Kidney (tissue), 14 donors: ENCODE data around the gene ARHGAP30. TPM values are rescaled to one million over a fixed set of nuclear protein-coding genes. Genes with fewer than 3 reads are reported as not detected.

Experiments
- DNase-seq, 5 donors: peaks; one replicate each; pipeline ENCODE4 v3.0.0-alpha.2; 2013 to 2020
- FAIRE-seq: peaks from 2 replicates; lab custom pipeline; 2012; peaks lifted over from hg19 to GRCh38; lab: Jason Lieb, UNC
- H3K27ac ChIP-seq, 2 donors: one replicate each; pipeline ENCODE4 v1.7.0; 2013; ENCODE audit warnings: low read depth in 2 of 2, low read length in 2 of 2, inconsistent platforms in 1 of 2
- H3K27me3 ChIP-seq: one replicate; pipeline ENCODE4 v1.7.1; 2013; ENCODE audit warnings: low read length, inconsistent platforms; ENCODE audit not compliant: control insufficient read depth, insufficient read depth
- H3K36me3 ChIP-seq, 3 donors: one replicate each; pipeline versions ENCODE4 v1.7.0 to v1.7.1; 2013; ENCODE audit warnings: low read length in 3 of 3, control low read depth in 1 of 3, inconsistent platforms in 1 of 3; ENCODE audit not compliant: insufficient read depth in 3 of 3, control insufficient read depth in 2 of 3
- H3K4me1 ChIP-seq, 3 donors: one replicate each; pipeline versions ENCODE4 v1.7.0 to v1.7.1; 2013; ENCODE audit warnings: low read length in 3 of 3, inconsistent platforms in 1 of 3, low read depth in 1 of 3; ENCODE audit not compliant: control insufficient read depth in 2 of 3, insufficient read depth in 2 of 3
- H3K4me3 ChIP-seq, 3 donors: one replicate each; pipeline versions ENCODE4 v1.7.0 to v1.8.1; 2013; ENCODE audit warnings: low read length in 3 of 3, control low read depth in 1 of 3, inconsistent platforms in 1 of 3
- H3K9ac ChIP-seq, 3 donors: one replicate each; pipeline versions ENCODE4 v1.7.0 to v1.7.1; 2013; ENCODE audit warnings: low read length in 3 of 3, control low read depth in 1 of 3, inconsistent platforms in 1 of 3
- H3K9me3 ChIP-seq, 3 donors: one replicate each; pipeline versions ENCODE4 v1.7.0 to v1.7.1; 2013; ENCODE audit warnings: low read length in 3 of 3, control low read depth in 1 of 3, inconsistent platforms in 1 of 3; ENCODE audit not compliant: control insufficient read depth in 2 of 3, insufficient read depth in 1 of 3
- intact Hi-C: fragments of 100-400 bp; cut with DNase I; formaldehyde crosslinking; loops from one replicate; pipeline ENCODE4 v1.11.1; 2022
- polyA plus RNA-seq: library from polyadenylated mRNA; stranded (reverse); fragments of 350-450 nt; fragmentation: Illumina TruSeq; extraction: RNeasy Lipid Tissue Mini Kit (QIAGEN cat#74804); gene quantifications from one replicate; pipeline ENCODE4 v1.2.3, GENCODE V29; 2014; ENCODE audit warnings: low read depth, low replicate concordance; ENCODE audit not compliant: insufficient read depth
- total RNA-seq: library from RNA; stranded (reverse); fragmentation: NEBNext Ultra II Directional; extraction: Animal tissue kit (Norgen Biotek cat#: 25700); gene quantifications from one replicate; pipeline ENCODE4 v1.2.1, GENCODE V29; 2021
- TF ChIP-seq, protein P1 (sequence below): IDR thresholded peaks from 3 replicates; pipeline ENCODE4 v1.5.1; 2012; ENCODE audit warnings: mild to moderate bottlenecking, moderate library complexity, borderline replicate concordance; ENCODE audit not compliant: insufficient read depth; ENCODE audit errors: extremely low read depth
- donor health status: control.
- donor health status: control.
- donor health status: control.
- donor health status: control.
- donor health status: control.
- donor health status: DM: yes; HTN: yes; CAD: no.
- donor health status: Normal renal cell carcinoma (clear cell type).

Gene ARHGAP30
- total and polyA plus RNA-seq, 2 donors from 2014 or later: 1.2 to 21.6 TPM

DNA sequence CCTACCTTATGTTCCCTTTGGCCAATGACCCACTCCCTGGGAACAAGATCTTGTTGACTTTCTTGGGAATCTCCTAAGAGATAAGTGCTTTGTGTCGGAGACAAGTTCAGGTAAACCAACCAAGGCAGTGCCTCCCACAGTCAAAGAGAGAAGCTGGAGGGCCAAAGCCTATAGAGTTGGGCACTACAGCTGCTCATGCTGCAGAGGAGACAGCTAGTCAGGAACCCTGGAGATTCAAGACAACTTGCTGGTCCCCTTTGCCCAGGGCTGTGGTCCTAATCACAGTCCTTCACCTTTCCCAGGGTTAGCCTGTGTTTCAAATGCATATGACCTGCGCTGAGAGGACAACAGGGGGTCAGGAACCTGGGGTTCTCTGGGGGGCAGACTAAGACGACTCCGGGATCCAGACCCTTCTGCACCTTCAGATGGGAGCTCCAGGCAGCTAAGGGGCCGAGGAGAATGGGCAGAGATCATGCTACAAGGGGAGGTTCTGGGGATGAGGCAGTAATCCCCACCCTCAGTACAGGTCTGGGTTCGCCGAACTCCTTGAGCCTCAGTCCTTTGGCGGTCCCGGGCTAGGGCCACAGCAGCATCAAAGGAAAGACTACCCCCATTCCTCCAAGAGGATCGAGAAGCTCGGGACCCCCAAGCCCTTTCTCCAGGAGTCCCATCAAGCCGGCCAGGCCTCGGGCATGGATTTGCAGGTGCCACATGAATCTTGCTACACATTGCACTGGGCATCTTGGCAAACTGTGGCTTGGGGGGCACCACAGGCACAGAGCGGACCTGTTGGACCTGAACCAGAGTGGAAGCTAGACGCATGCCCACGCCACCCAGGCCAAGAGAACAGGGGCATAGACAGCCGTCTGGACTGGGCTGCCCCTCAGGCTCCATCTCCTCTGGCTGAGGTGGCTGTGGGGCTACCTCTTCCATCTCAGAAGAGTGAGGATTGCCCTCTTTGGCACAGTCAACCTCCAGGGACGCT, 22.0 kb downstream of the ARHGAP30 start:
- Histone ChIP-seq H3K4me3 (no peak overlapping the region), H3K27me3 (no peaks in the 10 kb centered on the region), H3K36me3 (peaks cover under 1 to 3% (median 2%) of the 10 kb centered on the region in 3 donors), H3K4me1 (peaks cover 3 to 8% (median 7%) of the 10 kb centered on the region in 3 donors), H3K9me3 (no peaks in the 10 kb centered on the region), H3K9ac (no peak overlapping the region), H3K27ac (no peak overlapping the region)
- DNase-seq (no peak), FAIRE-seq (no peak)
- TF ChIP-seq, protein P1, sequence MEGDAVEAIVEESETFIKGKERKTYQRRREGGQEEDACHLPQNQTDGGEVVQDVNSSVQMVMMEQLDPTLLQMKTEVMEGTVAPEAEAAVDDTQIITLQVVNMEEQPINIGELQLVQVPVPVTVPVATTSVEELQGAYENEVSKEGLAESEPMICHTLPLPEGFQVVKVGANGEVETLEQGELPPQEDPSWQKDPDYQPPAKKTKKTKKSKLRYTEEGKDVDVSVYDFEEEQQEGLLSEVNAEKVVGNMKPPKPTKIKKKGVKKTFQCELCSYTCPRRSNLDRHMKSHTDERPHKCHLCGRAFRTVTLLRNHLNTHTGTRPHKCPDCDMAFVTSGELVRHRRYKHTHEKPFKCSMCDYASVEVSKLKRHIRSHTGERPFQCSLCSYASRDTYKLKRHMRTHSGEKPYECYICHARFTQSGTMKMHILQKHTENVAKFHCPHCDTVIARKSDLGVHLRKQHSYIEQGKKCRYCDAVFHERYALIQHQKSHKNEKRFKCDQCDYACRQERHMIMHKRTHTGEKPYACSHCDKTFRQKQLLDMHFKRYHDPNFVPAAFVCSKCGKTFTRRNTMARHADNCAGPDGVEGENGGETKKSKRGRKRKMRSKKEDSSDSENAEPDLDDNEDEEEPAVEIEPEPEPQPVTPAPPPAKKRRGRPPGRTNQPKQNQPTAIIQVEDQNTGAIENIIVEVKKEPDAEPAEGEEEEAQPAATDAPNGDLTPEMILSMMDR: no peak
- intact Hi-C loops: no loop called here

GRCh38 chr1:161046605-161047228, 23.0 kb downstream of the ARHGAP30 start:
- intact Hi-C loops: no loop called here
- H3K4me1 ChIP-seq: peaks cover 3 to 8% (median 7%) of the 10 kb centered on the region in 3 donors
- peak overlapping the region; percentile 93 to 96 for H3K27ac ChIP-seq
- DNase-seq: no peak
- no peaks in the 10 kb centered on the region for H3K9me3 ChIP-seq
- no peak for FAIRE-seq
- peak overlapping the region; percentile 87 to 97 (median 91) for H3K4me3 ChIP-seq
- H3K36me3 ChIP-seq: peaks cover 5 to 12% (median 11%) of the 10 kb centered on the region in 3 donors
- H3K9ac ChIP-seq: peak overlapping the region in 2 of 3 donors; percentile 90 to 94
- no peaks in the 10 kb centered on the region for H3K27me3 ChIP-seq
- TF ChIP-seq, protein P1: no peak

DNA sequence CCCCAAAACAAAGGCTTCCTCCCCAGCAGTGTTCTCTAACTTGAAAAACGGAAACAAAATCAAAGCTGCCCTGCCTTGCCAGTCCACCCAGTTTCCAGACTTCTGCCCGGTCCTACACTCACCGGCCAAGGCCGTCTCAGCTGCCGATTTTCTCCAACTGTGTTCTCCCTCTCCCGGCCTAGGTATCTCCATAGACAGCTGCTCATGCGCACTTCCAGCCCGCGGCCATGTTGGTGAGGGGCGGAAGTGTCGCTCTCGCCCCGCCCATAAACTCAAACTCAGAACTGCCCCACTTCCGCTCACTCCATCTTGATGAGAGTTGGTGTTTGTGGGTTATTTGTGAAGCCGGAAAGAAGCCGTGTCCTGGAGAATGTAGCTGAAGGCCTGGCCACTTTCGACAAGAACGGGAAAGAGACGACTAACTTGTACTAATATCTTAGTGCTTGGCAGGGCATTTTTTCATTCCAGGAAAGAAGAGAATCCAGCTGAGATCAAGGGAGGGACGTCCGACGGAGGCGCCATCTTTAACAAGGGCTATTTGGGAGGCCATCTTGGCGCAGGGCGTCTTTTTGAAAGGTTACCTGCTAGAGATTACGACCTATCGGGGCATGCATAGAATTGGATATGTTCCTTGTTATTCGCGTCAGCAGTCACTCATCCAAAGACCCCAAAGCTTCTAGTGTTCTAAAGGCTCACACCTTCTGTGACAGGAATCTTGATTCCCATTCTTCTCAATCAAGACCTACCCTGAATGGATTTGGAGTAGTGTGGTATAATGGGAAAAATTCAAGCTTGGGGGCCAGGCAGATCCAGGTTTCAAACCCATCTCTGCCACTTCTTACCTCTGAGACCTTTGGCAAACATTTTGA, 23.7 kb downstream of the ARHGAP30 start, which contains the start of gene USF1:
Gene USF1, minus strand, starts transcription at position 242 of the 869 bp plus-strand sequence. CDS start 2,702 bp downstream, outside the sequence.
- Histone ChIP-seq H3K9me3 (no peaks in the 10 kb centered on the region), H3K9ac (peak within 1 kb of the TSS; percentile 90 to 98 (median 94)), H3K4me3 (peak within 1 kb of the TSS; percentile 87 to 97 (median 91)), H3K27ac (peak within 1 kb of the TSS; percentile 93 to 96), H3K27me3 (no peaks in the 10 kb centered on the region), H3K36me3 (peaks cover 5 to 18% (median 17%) of the 10 kb centered on the region in 3 donors), H3K4me1 (peaks cover 3 to 8% (median 7%) of the 10 kb centered on the region in 3 donors)
- TF ChIP-seq, protein P1: no peak
- FAIRE-seq (peak; percentile 68), DNase-seq (peak; percentile 96 to 99 (median 97))
- intact Hi-C loops: no loop called here
